ENCODE measurements around the gene OR51L1. TPM values are rescaled to one million over a fixed set of nuclear protein-coding genes. Genes with fewer than 3 reads are reported as not detected.

Gene OR51L1
- polyA plus RNA-seq, 3 donors, result not detected

DNA sequence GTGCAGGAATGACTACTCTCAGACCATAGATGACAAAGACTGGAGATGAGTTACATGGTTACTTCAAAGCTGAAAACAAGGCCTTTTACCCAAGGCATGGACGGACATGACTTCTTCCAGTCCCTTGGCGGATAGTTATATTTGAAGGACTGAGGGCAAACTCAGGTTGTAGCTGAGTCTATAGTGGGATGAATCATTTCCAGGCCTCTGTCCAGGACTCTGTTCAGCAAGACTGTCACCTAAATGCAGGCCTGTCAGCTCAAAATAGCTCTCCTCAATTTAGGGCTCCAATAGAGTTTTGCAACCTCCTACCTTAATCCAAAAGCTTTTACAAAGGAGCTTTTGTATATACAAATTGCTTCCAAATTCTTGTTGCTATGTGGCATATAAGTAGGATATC, 27.3 kb downstream of the OR51L1 start:
- H3K27me3 Mint-ChIP-seq (ENCODE audit: low read depth in 3 of 3), result no peaks in the 10 kb centered on the region
- Histone ChIP-seq H3K27me3 (ENCODE audit: control insufficient read depth in 2 of 2, insufficient read depth in 2 of 2, low read length in 2 of 2) (no peaks in the 10 kb centered on the region), H3K9me3 (replicated peaks in 1 of 2; ENCODE audit: control insufficient read depth in 1 of 2, insufficient read depth in 1 of 2, low read length in 2 of 2) (peaks cover 28 to 36% of the 10 kb centered on the region in 2 donors), H3K4me2 (replicated peaks; ENCODE audit: extremely low read depth, low read length, poor library complexity, severe bottlenecking) (no peak overlapping the region), H3K4me1 (ENCODE audit: control insufficient read depth in 1 of 2, insufficient read depth in 2 of 2, low read length in 2 of 2) (no peaks in the 10 kb centered on the region), H3K4me3 (replicated peaks in 1 of 3; ENCODE audit: low read depth in 2 of 3, low read length in 3 of 3) (no peak overlapping the region), H3K79me2 (ENCODE audit: insufficient read depth, low read length) (no peaks in the 10 kb centered on the region), H3K27ac (ENCODE audit: low read depth in 1 of 2, low read length in 2 of 2) (no peak overlapping the region), H4K20me1 (ENCODE audit: insufficient read depth, low read length) (no peaks in the 10 kb centered on the region), H2AFZ (ENCODE audit: insufficient read depth, low read depth, low read length, poor library complexity, severe bottlenecking) (no peak overlapping the region), H3K36me3 (replicated peaks in 1 of 2; ENCODE audit: control insufficient read depth in 1 of 2, insufficient read depth in 2 of 2, low read length in 2 of 2) (no peaks in the 10 kb centered on the region), H3K9ac (ENCODE audit: insufficient read depth, low read length, poor library complexity, severe bottlenecking) (no peak overlapping the region)
- H3K27ac Mint-ChIP-seq, result no peak overlapping the region
- TF ChIP-seq, protein P1, sequence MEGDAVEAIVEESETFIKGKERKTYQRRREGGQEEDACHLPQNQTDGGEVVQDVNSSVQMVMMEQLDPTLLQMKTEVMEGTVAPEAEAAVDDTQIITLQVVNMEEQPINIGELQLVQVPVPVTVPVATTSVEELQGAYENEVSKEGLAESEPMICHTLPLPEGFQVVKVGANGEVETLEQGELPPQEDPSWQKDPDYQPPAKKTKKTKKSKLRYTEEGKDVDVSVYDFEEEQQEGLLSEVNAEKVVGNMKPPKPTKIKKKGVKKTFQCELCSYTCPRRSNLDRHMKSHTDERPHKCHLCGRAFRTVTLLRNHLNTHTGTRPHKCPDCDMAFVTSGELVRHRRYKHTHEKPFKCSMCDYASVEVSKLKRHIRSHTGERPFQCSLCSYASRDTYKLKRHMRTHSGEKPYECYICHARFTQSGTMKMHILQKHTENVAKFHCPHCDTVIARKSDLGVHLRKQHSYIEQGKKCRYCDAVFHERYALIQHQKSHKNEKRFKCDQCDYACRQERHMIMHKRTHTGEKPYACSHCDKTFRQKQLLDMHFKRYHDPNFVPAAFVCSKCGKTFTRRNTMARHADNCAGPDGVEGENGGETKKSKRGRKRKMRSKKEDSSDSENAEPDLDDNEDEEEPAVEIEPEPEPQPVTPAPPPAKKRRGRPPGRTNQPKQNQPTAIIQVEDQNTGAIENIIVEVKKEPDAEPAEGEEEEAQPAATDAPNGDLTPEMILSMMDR (IDR thresholded peaks at IDR 0.05), result no peak
- H3K9me3 Mint-ChIP-seq, result peaks cover 6 to 22% (median 15%) of the 10 kb centered on the region in 7 donors
- H3K4me1 Mint-ChIP-seq, result no peaks in the 10 kb centered on the region
- H3K4me3 Mint-ChIP-seq, result no peak overlapping the region
- intact Hi-C loops (cut with micrococcal nuclease), result no loop called here
- no peak for DNase-seq
- no CpG with 5 or more reads among the region's 2 CpGs for WGBS (ENCODE audit: insufficient coverage)
- H3K36me3 Mint-ChIP-seq, result no peaks in the 10 kb centered on the region

DNA sequence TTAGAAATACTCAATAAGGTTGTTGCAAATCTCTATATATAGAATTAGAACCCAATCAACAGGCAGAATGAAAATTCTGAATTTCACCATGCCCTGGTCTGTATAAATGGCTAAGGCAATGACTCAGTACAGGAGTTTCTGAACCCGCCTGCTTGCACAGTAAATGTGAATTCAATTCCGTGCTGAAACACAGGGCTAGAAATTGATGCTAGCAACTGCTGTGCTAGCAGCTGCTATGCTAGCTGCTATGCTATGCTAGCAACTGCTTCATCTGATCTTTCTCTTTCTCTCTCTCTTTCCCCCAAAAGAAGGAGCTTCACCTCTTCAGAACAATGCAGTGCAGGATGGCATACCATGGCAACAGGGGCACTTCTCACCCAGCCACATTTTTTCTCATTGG, 42.0 kb downstream of the OR51L1 start:
- H3K4me3 ChIP-seq (replicated peaks in 1 of 3; ENCODE audit: low read depth in 2 of 3, low read length in 3 of 3), result no peak overlapping the region
- no peaks in the 10 kb centered on the region for H3K4me1 ChIP-seq (ENCODE audit: control insufficient read depth in 1 of 2, insufficient read depth in 2 of 2, low read length in 2 of 2)
- TF ChIP-seq, protein P1 (IDR thresholded peaks at IDR 0.05), result no peak
- no peak for DNase-seq
- no peak overlapping the region for H3K4me3 Mint-ChIP-seq
- H3K27ac ChIP-seq (ENCODE audit: low read depth in 1 of 2, low read length in 2 of 2), result no peak overlapping the region
- H3K27ac Mint-ChIP-seq, result no peak overlapping the region
- 74% methylated on average over 2 of the region's 2 CpGs for WGBS (ENCODE audit: insufficient coverage)
- H4K20me1 ChIP-seq (ENCODE audit: insufficient read depth, low read length), result no peaks in the 10 kb centered on the region
- no peaks in the 10 kb centered on the region for H3K79me2 ChIP-seq (ENCODE audit: insufficient read depth, low read length)
- H3K9ac ChIP-seq (ENCODE audit: insufficient read depth, low read length, poor library complexity, severe bottlenecking), result no peak overlapping the region
- no peaks in the 10 kb centered on the region for H3K27me3 ChIP-seq (ENCODE audit: control insufficient read depth in 2 of 2, insufficient read depth in 2 of 2, low read length in 2 of 2)
- H3K9me3 ChIP-seq (replicated peaks in 1 of 2; ENCODE audit: control insufficient read depth in 1 of 2, insufficient read depth in 1 of 2, low read length in 2 of 2), result no peaks in the 10 kb centered on the region
- no peak overlapping the region for H3K4me2 ChIP-seq (replicated peaks; ENCODE audit: extremely low read depth, low read length, poor library complexity, severe bottlenecking)
- intact Hi-C loops (cut with micrococcal nuclease), result no loop called here
- peaks cover 0 to 1% (median 0%) of the 10 kb centered on the region in 3 donors for H3K27me3 Mint-ChIP-seq (ENCODE audit: low read depth in 3 of 3)
- H3K36me3 Mint-ChIP-seq, result no peaks in the 10 kb centered on the region
- H3K4me1 Mint-ChIP-seq, result no peaks in the 10 kb centered on the region
- no peaks in the 10 kb centered on the region for H3K36me3 ChIP-seq (replicated peaks in 1 of 2; ENCODE audit: control insufficient read depth in 1 of 2, insufficient read depth in 2 of 2, low read length in 2 of 2)
- no peak overlapping the region for H2AFZ ChIP-seq (ENCODE audit: insufficient read depth, low read depth, low read length, poor library complexity, severe bottlenecking)
- no peaks in the 10 kb centered on the region for H3K9me3 Mint-ChIP-seq
